Smooth muscle cell (in vitro differentiated cells): Measurements from ENCODE around the gene URB1. TPM values are rescaled to one million over a fixed set of nuclear protein-coding genes. Genes with fewer than 3 reads are reported as not detected.

Experiments used
- DNase-seq: peaks from one replicate; lab custom pipeline; 2025; ENCODE audit not compliant: unreplicated experiment; lab: John Stamatoyannopoulos, UW
- H2AFZ ChIP-seq: fragments of 200-600 bp; sonication (generic); 2 replicates; pipeline ENCODE4 v1.6.0; 2016; ENCODE audit warnings: antibody characterized with exemption, low read depth, mild to moderate bottlenecking
- H3F3A ChIP-seq: fragments of 200-600 bp; sonication (generic); 2 replicates; pipeline ENCODE4 v1.6.0; 2017; ENCODE audit warnings: antibody characterized with exemption, low read depth
- H3K27ac ChIP-seq: fragments of 200-600 bp; sonication (generic); 2 replicates; pipeline ENCODE4 v1.5.1; 2016; ENCODE audit warnings: low read depth, mild to moderate bottlenecking
- H3K27me3 ChIP-seq: fragments of 200-600 bp; sonication (generic); 2 replicates; pipeline ENCODE4 v1.6.1; 2016; ENCODE audit warnings: low read depth, mild to moderate bottlenecking
- H3K36me3 ChIP-seq: fragments of 200-600 bp; sonication (generic); 2 replicates; pipeline ENCODE4 v1.5.1; 2016; ENCODE audit warnings: low read depth
- H3K4me1 ChIP-seq: fragments of 200-600 bp; sonication (generic); 2 replicates; pipeline ENCODE4 v1.5.1; 2016; ENCODE audit warnings: low read depth
- H3K4me2 ChIP-seq: fragments of 200-600 bp; sonication (generic); 2 replicates; pipeline ENCODE4 v1.6.0; 2016; ENCODE audit warnings: mild to moderate bottlenecking
- H3K4me3 ChIP-seq: fragments of 200-600 bp; sonication (generic); 2 replicates; pipeline ENCODE4 v1.5.1; 2016; ENCODE audit warnings: mild to moderate bottlenecking
- H3K79me2 ChIP-seq: fragments of 200-600 bp; sonication (generic); 2 replicates; pipeline ENCODE4 v1.6.0; 2016; ENCODE audit warnings: low read depth, mild to moderate bottlenecking
- H3K9ac ChIP-seq: fragments of 200-600 bp; sonication (generic); 2 replicates; pipeline ENCODE4 v1.6.0; 2016; ENCODE audit warnings: low read depth
- H3K9me3 ChIP-seq: fragments of 200-600 bp; sonication (generic); replicated peaks from 2 replicates; pipeline ENCODE4 v1.5.1; 2016; ENCODE audit warnings: low read depth
- H4K20me1 ChIP-seq: fragments of 200-600 bp; sonication (generic); 2 replicates; pipeline ENCODE4 v1.6.0; 2016; ENCODE audit warnings: low read depth
- WGBS: methylation state at CpG from one replicate; pipeline ENCODE4 v1.1.7; 2016; ENCODE audit warnings: low lambda C conversion rate; 5-methylcytosine and 5-hydroxymethylcytosine counted together
- polyA plus RNA-seq: library from polyadenylated mRNA; unstranded; fragments of >200 nt; fragmentation: Nextera tagmentation; extraction: Ambion mirVana; gene quantifications from 2 replicates; pipeline ENCODE4 v1.2.1, GENCODE V29; 2016
- small RNA-seq: library from RNA; depleted of rRNA; stranded (forward); fragments of <200 nt; gene quantifications from one replicate; pipeline ENCODE3, GENCODE V24; 2014
- total RNA-seq: library from RNA; depleted of rRNA; stranded (reverse); fragments of >200 nt; gene quantifications from 2 replicates; pipeline ENCODE4 v1.2.3, GENCODE V29; 2014
- TF ChIP-seq, protein P1 (sequence below): fragments of 200-600 bp; sonication (generic); IDR thresholded peaks from 2 replicates; pipeline ENCODE4 v1.5.1; 2017; ENCODE audit warnings: borderline replicate concordance, mild to moderate bottlenecking, antibody characterized with exemption; ENCODE audit not compliant: insufficient read depth, poor library complexity, severe bottlenecking

URB1 gene
- total and polyA plus RNA-seq, 2 experiments from 2014 or later, result 2.8 to 6.2 TPM

DNA sequence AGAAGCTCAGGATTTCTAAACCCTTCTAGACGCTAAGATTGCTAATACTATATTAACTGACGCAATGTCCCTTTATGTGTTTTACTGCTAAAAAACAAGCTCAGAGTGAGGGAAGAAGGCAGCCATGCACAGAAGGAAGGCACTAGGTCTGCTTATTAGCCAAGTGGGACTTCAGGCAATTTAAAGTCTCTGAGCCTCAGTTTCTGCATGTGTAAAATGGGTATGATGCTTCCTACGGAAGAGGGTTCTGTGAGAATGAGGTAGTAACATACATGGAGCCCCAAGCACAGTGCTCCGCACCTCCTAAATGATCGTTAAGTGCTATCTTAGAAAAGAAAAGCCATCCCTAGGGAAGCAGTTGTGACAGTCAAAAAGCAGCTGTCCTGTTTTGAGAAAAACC lies 130.9 kb downstream of the URB1 start:
- no peak overlapping the region for H3K4me2 ChIP-seq
- TF ChIP-seq, protein P1, sequence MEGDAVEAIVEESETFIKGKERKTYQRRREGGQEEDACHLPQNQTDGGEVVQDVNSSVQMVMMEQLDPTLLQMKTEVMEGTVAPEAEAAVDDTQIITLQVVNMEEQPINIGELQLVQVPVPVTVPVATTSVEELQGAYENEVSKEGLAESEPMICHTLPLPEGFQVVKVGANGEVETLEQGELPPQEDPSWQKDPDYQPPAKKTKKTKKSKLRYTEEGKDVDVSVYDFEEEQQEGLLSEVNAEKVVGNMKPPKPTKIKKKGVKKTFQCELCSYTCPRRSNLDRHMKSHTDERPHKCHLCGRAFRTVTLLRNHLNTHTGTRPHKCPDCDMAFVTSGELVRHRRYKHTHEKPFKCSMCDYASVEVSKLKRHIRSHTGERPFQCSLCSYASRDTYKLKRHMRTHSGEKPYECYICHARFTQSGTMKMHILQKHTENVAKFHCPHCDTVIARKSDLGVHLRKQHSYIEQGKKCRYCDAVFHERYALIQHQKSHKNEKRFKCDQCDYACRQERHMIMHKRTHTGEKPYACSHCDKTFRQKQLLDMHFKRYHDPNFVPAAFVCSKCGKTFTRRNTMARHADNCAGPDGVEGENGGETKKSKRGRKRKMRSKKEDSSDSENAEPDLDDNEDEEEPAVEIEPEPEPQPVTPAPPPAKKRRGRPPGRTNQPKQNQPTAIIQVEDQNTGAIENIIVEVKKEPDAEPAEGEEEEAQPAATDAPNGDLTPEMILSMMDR, result no peak
- no peak overlapping the region for H2AFZ ChIP-seq
- no peaks in the 10 kb centered on the region for H3K27me3 ChIP-seq
- no peaks in the 10 kb centered on the region for H3K36me3 ChIP-seq
- no peak overlapping the region for H3K27ac ChIP-seq
- DNase-seq, result no peak
- no peaks in the 10 kb centered on the region for H3K4me1 ChIP-seq
- 95% methylated on average over 5 of the region's 5 CpGs for WGBS
- no peaks in the 10 kb centered on the region for H3K9me3 ChIP-seq
- no peak overlapping the region for H3K4me3 ChIP-seq
- H3K79me2 ChIP-seq, result no peaks in the 10 kb centered on the region
- no peaks in the 10 kb centered on the region for H3F3A ChIP-seq
- H3K9ac ChIP-seq, result no peak overlapping the region
- H4K20me1 ChIP-seq, result no peaks in the 10 kb centered on the region

Small RNA genes within 50 kb of the gene (small RNA-seq; reads per million reads assigned to genes)
- 24.8 reads per million, percentile 91 among the genes with 10 or more reads in this experiment for gene SNORA80A

Other genes starting within 250 kb of the URB1 start
- 6.9 and 20.0 TPM in 2 replicates for gene MIS18A, start 114.0 kb downstream of the URB1 start, total RNA-seq
- gene MIS18A, start 114.0 kb downstream of the URB1 start, polyA plus RNA-seq, result 9.3 and 9.4 TPM in 2 replicates
- gene MRAP, start 94.2 kb downstream of the URB1 start, total RNA-seq, result not detected in 2 replicates
- 0.77 TPM in 1 of 2 replicates, not detected in the other for gene MRAP, start 94.2 kb downstream of the URB1 start, polyA plus RNA-seq
- 3.7 and 4.1 TPM in 2 replicates for gene EVA1C, start 19.7 kb upstream of the URB1 start, total RNA-seq
- gene EVA1C, start 19.7 kb upstream of the URB1 start, polyA plus RNA-seq, result 1.7 and 1.9 TPM in 2 replicates
- gene TCP10L, start 192.5 kb upstream of the URB1 start, total RNA-seq, result 0.58 TPM in 1 of 2 replicates, not detected in the other
- 0.96 and 1.9 TPM in 2 replicates for gene TCP10L, start 192.5 kb upstream of the URB1 start, polyA plus RNA-seq
- gene CFAP298, start 219.4 kb upstream of the URB1 start, total RNA-seq, result 23.3 and 26.8 TPM in 2 replicates
- gene CFAP298, start 219.4 kb upstream of the URB1 start, polyA plus RNA-seq, result 41.9 and 49.1 TPM in 2 replicates